ENCODE results near the gene KIAA0753. TPM values are rescaled to one million over a fixed set of nuclear protein-coding genes. Genes with fewer than 3 reads are reported as not detected.
A peak's percentile ranks its signal among the peaks of the same experiment; 100 is the strongest.

Gene KIAA0753
- total and polyA plus RNA-seq, 2 of the 8 experiments (the other 6 are each of a cell fraction or from before 2014, with no cell fraction given), result 5.0 to 27.1 TPM

DNA sequence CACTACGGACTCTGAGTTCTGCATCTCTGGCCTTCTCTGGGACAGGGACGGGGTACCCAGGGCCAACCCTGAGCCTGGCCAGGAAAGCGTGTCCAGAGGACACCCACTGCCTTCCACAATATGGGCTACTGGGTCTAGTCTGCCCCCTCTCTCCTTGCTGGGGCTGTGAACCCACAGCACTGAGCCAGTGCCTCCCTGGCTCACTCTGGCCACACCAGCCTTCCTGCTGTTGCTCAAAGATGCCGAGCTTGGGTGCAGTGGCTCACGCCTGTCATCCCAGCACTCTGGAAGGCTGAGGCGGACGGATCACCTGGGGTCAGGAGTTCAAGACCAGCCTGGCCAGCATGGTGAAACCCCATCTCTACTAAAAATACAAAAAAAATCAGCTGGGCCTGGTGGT is 108.9 kb downstream of the KIAA0753 start:
- Histone ChIP-seq H2BK20ac (ENCODE audit: low read length) (no peak overlapping the region), H3K4ac (replicated peaks; ENCODE audit: insufficient read length, low read depth, low read length) (no peak overlapping the region), H3K27me3 (replicated peaks in 1 of 4; ENCODE audit: control insufficient read depth in 3 of 4, extremely low read depth in 1 of 4, insufficient read depth in 3 of 4, low read length in 3 of 4) (no peaks in the 10 kb centered on the region), H3K27ac (ENCODE audit: low read depth, low read length) (no peak overlapping the region), H4K20me1 (replicated peaks in 1 of 2; ENCODE audit: control insufficient read depth in 1 of 2, insufficient read depth in 2 of 2, low read length in 2 of 2) (no peaks in the 10 kb centered on the region), H4K5ac (ENCODE audit: insufficient read length, low read depth, low read length) (no peak overlapping the region), H2AFZ (ENCODE audit: low read length) (no peak overlapping the region), H3K14ac (ENCODE audit: insufficient read length) (no peak overlapping the region), H3K79me2 (ENCODE audit: control insufficient read depth in 1 of 2, insufficient read depth in 2 of 2, low read length in 2 of 2) (no peaks in the 10 kb centered on the region), H3K4me3 (ENCODE audit: extremely low read depth in 1 of 4, insufficient read depth in 2 of 4, low read depth in 3 of 4, low read length in 4 of 4) (no peak overlapping the region), H3K56ac (replicated peaks; ENCODE audit: insufficient read length, low read depth, low read length) (no peak overlapping the region), H3K4me1 (replicated peaks in 1 of 4; ENCODE audit: control insufficient read depth in 3 of 4, insufficient read depth in 4 of 4, low read length in 3 of 4) (peaks cover 0 to 10% (median 3%) of the 10 kb centered on the region in 4 experiments; a peak in 6 of 7 replicates), H3K23ac (ENCODE audit: insufficient read length) (no peak overlapping the region), H2AK5ac (ENCODE audit: low read depth, low read length) (no peak overlapping the region), H3K23me2 (ENCODE audit: low read depth, low read length) (no peaks in the 10 kb centered on the region), H4K8ac (ENCODE audit: extremely low read depth, insufficient read depth, low read length) (no peak overlapping the region), H4K91ac (replicated peaks; ENCODE audit: insufficient read length, low read length) (no peak overlapping the region), H2BK5ac (ENCODE audit: low read depth, low read length) (peak overlapping the region; percentile 35; the same call in 1 of the 2 replicates), H3K18ac (ENCODE audit: extremely low read depth, low read length) (no peak overlapping the region), H3K4me2 (ENCODE audit: insufficient read depth in 1 of 2, low read depth in 2 of 2, low read length in 2 of 2) (no peak overlapping the region), H3K79me1 (ENCODE audit: low read depth, low read length) (no peaks in the 10 kb centered on the region), H3K9me3 (ENCODE audit: insufficient read depth in 2 of 2, low read depth in 1 of 2, low read length in 1 of 2) (no peaks in the 10 kb centered on the region), H2BK120ac (replicated peaks; ENCODE audit: low read depth, low read length) (no peak overlapping the region), H2BK15ac (ENCODE audit: low read length) (peak overlapping the region; percentile 89), H3K9ac (replicated peaks in 1 of 4; ENCODE audit: extremely low read depth in 1 of 4, low read depth in 3 of 4, low read length in 3 of 4) (no peak overlapping the region), H2BK12ac (ENCODE audit: low read depth, low read length) (0 out of 2 replicates have a peak overlapping the region, but pooled peaks have one; percentile 80), H3K36me3 (ENCODE audit: control insufficient read depth in 2 of 4, insufficient read depth in 4 of 4, low read length in 3 of 4) (no peaks in the 10 kb centered on the region)
- no peak for FAIRE-seq
- ChIA-PET POLR2A (ENCODE audit: partially characterized antibody) (interaction anchor here (1.4 to 1.5 kb wide), 2 partner anchors 8 to 16 kb away, joined by 3 read pairs; no protein-coding TSS in a partner anchor), CTCF (ENCODE audit: partially characterized antibody) (interaction anchor here (1.6 to 6.2 kb wide), 3 partner anchors 16 to 59 kb away, joined by 4 to 36 read pairs (median 6); no protein-coding TSS in a partner anchor)
- DNase-seq (ENCODE audit: low read depth in 1 of 2, low spot score in 2 of 2), result no peak
- 89% methylated on average over 7 of the region's 7 CpGs; no CpG with 5 or more reads in 1 of the 2 experiments for WGBS, 2 experiments (ENCODE audit: extremely low coverage in 1 of 2, insufficient coverage in 1 of 2, insufficient read length in 1 of 2, insufficient replicate concordance in 2 of 2, low coverage in 1 of 2, low lambda C conversion rate in 2 of 2, missing lambda C conversion rate in 1 of 2)
- TF ChIP-seq CBX5 (IDR thresholded peaks at IDR 0.05; ENCODE audit: low read depth, low read length), result no peak
